22Rv1 (cell line): ENCODE data around the gene NKX2-1.

Source experiments
- H3K27ac ChIP-seq: fragments of 450-650 bp; 2 replicates; pipeline ENCODE4 v1.5.1; 2017
- ZFX ChIP-seq: fragments of 450-650 bp; IDR thresholded peaks from 2 replicates; pipeline ENCODE4 v1.6.1; 2017; ENCODE audit warnings: antibody characterized with exemption, borderline replicate concordance
- TF ChIP-seq, protein P1 (sequence below): fragments of 450-650 bp; IDR thresholded peaks from 2 replicates; pipeline ENCODE4 v1.5.1; 2017; ENCODE audit warnings: mild to moderate bottlenecking

The NKX2-1 gene

GRCh38 chr14:36529062-36529461 is 9.0 kb upstream of the NKX2-1 start:
- H3K27ac ChIP-seq, result no peak overlapping the region
- TF ChIP-seq, protein P1, sequence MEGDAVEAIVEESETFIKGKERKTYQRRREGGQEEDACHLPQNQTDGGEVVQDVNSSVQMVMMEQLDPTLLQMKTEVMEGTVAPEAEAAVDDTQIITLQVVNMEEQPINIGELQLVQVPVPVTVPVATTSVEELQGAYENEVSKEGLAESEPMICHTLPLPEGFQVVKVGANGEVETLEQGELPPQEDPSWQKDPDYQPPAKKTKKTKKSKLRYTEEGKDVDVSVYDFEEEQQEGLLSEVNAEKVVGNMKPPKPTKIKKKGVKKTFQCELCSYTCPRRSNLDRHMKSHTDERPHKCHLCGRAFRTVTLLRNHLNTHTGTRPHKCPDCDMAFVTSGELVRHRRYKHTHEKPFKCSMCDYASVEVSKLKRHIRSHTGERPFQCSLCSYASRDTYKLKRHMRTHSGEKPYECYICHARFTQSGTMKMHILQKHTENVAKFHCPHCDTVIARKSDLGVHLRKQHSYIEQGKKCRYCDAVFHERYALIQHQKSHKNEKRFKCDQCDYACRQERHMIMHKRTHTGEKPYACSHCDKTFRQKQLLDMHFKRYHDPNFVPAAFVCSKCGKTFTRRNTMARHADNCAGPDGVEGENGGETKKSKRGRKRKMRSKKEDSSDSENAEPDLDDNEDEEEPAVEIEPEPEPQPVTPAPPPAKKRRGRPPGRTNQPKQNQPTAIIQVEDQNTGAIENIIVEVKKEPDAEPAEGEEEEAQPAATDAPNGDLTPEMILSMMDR, result no peak

DNA sequence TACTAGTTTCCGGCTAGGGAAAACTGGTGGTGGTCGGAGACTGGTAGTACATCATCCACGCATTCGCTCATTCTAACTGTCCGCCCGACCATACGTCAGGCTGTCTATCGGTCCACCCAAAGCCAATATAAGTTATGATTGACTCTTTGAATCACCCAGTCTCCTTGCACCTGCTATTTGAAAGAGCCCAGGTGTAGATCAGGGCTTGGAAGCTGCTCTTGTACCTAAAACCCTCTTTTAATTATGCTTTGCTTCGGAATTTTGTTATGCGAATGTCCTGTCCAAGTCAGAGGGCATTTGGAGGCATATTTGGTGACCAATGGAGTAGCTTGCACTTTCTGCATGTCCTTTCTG is 5.7 kb upstream of the NKX2-1 start:
- H3K27ac ChIP-seq, result no peak overlapping the region
- TF ChIP-seq ZFX, result no peak
- TF ChIP-seq, protein P1, result peak; percentile 57

DNA sequence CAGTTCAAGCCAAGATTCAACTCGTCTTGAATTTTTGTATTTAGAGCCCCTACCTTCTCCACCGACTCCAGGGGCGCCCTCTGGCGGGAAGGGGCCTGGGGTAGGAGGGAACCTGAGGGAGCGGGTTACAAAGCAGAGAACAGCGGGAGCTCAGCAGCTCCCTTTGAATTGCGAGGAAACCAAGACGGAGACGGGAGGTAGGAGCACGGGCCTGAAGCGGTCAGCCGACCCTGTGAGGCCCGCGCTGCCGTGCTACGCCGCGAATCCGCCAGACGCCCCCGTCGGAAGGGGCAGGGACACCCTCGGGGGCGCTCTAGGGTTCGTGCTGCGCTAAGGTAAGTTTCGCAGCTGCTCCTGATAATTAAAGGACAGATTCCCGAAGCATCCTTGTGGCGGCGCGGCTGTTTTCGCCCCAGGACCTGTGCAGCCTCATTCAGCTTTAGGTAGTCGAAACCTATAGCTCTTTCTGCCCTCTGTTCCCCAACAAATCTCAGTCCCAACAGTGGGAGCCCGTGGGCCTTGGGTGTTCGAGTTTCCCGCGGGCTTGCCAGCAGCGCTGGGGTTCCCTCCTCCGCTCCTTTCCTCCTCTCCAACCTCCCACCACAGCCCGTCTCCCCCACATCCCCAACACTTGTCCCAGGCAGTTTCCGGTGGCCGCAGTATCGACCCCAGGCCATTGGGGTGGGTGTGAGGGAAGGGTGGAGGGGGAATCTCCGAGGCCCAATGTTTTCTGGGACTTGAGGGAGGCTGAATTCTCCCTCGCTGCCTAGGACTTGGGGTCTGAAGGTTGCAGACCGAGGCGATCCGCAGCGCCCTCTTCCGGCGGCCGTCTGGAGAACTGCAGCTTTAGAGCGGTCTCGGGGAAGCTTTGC is 5.1 kb upstream of the NKX2-1 start:
- no peak overlapping the region for H3K27ac ChIP-seq
- TF ChIP-seq ZFX, result no peak
- TF ChIP-seq, protein P1, result peak; percentile 92

DNA sequence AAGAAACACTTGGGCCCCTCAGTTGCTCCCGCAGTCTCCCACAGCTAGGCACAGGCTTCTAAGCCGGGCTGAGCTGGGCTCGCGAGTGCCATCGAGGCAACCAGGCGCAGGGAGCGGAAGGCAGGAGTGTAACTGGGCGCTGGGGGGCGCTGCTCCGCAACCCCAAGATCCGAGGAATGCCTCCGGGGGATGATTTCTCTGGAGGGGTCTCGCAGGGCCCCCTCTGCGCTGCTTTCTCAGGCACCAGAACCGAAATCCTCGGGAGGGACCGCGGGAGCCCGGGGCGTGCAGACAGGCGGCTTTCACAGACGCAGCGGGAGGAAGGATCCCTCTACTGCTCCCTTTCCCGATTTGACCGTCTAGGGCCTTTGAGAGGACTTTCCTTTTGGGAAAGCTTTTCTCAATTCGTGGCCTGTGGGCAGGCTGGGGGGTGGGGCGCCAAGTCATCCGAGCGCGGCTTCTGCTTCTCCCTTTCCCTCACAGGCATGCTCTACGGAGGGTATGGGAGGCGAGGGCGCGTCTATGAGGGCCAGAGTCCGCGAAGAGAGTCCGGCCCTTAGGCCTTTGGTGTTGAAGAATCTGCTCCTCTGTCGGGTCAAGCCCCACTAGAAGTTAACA is 4.3 kb upstream of the NKX2-1 start:
- TF ChIP-seq, protein P1, result no peak
- no peak for TF ChIP-seq ZFX

DNA sequence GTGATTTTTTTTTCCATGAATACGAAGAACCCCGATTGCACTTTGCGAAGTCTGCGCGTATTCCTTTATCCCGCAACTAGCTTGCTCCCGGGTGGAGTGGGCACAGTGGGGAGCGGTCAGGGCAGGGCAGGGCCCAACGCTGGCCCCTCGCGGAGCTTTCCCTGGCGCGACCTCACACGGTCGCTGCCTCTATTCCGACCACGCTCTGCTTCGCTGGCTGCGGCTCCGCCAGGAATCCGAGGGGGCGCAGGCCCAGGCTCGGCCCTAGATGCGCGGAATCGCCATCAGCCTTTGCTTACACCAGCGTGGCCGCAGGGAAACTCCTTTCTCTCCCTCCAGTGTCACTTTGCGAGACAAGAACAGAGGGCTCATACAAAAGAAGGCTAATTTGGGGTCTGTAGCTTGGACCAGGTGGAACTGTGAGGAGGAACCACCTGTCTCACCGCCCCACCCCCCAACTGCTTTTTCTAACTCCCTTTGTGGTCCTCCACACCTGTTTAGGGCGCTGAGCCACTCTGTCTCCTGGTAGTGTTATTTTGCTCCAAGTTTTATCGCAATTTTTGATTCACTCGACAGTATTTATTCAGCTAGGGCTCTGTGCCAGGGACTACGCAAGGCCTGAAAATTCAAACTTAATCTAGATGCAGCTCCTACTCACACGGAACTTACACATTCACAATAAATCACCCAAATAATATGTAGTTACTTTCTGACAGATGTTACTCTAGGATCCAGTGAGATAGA is 3.1 kb upstream of the NKX2-1 start:
- no peak overlapping the region for H3K27ac ChIP-seq
- no peak for TF ChIP-seq ZFX
- TF ChIP-seq, protein P1, result no peak

More for the DNA sequence above, 4.3 kb upstream of the NKX2-1 start:
- H3K27ac ChIP-seq, result no peak overlapping the region

- no peak overlapping the region for H3K27ac ChIP-seq
- no peak for TF ChIP-seq ZFX
- TF ChIP-seq, protein P1, result no peak
Observed at GRCh38 chr14:36522347-36522971, 2.4 kb upstream of the NKX2-1 start.
